ENCODE data around the gene MYLK.

The MYLK gene

DNA sequence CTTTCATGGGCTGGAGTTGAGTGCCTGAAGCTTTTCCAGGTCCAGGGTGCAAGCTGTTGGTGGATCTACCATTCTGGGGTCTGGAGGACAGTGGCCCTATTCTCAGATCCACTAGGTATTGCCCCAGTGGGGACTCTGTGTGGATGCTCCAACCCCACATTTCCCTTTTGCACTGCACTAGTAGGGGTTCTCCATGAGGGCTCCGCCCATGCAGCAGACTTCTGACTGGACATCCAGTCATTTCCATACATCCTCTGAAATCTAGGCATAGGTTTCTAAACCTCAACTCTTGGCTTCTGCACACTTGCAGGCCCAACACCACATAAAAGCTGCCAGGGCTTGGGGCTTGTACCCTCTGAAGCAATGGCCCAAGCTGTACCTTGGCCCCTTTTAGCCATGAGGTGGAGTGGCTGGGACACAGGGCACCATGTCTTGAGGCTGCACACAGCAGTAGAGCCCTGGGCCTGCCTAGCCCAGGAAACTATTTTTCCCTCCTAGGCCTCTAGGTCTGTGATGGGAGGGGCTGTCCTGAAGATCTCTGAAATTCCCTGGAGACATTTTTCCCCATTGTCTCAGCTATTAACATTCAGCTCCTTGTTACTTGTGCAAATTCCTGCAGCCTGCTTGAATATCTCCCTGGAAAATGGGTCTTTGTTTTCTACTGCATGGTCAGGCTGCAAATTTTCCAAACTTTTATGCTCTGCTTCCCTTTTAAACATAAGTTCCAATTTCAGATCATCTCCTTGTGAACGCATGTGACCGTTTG, 293.3 kb downstream of the MYLK start:
- TF ChIP-seq FOXP2 (optimal IDR thresholded peaks at IDR 0.05; ENCODE audit: borderline replicate concordance, extremely low read depth, extremely low read length, insufficient read depth) = no peak
- no peak for TF ChIP-seq SIN3A (IDR thresholded peaks at IDR 0.05; ENCODE audit: borderline replicate concordance, insufficient read depth, low read length)
- TF ChIP-seq TAF1 (IDR thresholded peaks at IDR 0.05; ENCODE audit: borderline replicate concordance, insufficient read depth, low read length) = no peak
- TF ChIP-seq POLR2AphosphoS5 (IDR thresholded peaks at IDR 0.05; ENCODE audit: low read depth, low read length) = no peak
- TF ChIP-seq, protein P1, sequence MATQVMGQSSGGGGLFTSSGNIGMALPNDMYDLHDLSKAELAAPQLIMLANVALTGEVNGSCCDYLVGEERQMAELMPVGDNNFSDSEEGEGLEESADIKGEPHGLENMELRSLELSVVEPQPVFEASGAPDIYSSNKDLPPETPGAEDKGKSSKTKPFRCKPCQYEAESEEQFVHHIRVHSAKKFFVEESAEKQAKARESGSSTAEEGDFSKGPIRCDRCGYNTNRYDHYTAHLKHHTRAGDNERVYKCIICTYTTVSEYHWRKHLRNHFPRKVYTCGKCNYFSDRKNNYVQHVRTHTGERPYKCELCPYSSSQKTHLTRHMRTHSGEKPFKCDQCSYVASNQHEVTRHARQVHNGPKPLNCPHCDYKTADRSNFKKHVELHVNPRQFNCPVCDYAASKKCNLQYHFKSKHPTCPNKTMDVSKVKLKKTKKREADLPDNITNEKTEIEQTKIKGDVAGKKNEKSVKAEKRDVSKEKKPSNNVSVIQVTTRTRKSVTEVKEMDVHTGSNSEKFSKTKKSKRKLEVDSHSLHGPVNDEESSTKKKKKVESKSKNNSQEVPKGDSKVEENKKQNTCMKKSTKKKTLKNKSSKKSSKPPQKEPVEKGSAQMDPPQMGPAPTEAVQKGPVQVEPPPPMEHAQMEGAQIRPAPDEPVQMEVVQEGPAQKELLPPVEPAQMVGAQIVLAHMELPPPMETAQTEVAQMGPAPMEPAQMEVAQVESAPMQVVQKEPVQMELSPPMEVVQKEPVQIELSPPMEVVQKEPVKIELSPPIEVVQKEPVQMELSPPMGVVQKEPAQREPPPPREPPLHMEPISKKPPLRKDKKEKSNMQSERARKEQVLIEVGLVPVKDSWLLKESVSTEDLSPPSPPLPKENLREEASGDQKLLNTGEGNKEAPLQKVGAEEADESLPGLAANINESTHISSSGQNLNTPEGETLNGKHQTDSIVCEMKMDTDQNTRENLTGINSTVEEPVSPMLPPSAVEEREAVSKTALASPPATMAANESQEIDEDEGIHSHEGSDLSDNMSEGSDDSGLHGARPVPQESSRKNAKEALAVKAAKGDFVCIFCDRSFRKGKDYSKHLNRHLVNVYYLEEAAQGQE (IDR thresholded peaks at IDR 0.05; ENCODE audit: insufficient read depth in 1 of 2, low read depth in 2 of 2, low read length in 2 of 2) = no peak

DNA sequence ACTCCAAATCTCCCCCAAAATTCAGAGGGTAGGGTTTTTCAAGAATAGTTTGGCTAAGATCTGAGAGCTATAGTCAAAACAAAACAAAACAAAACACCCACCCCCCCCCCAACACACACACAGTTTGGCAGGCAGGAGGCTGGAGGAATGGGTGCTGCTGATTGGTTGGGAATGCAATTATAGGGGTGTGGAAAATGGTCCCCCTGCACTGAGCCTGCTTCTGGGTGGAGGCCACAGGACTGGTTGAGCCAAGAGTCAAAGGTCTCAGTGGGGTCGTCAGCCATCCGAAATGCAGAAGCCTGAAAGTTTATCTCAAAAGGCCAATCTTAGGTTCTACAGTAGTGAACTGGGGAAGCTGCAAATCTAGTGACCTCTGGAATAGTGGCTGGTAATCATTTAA, 296.7 kb downstream of the MYLK start:
- TF ChIP-seq POLR2AphosphoS5 (IDR thresholded peaks at IDR 0.05; ENCODE audit: low read depth, low read length) (no peak), TAF1 (IDR thresholded peaks at IDR 0.05; ENCODE audit: borderline replicate concordance, insufficient read depth, low read length) (no peak), SIN3A (IDR thresholded peaks at IDR 0.05; ENCODE audit: borderline replicate concordance, insufficient read depth, low read length) (no peak), FOXP2 (optimal IDR thresholded peaks at IDR 0.05; ENCODE audit: borderline replicate concordance, extremely low read depth, extremely low read length, insufficient read depth) (no peak)
- TF ChIP-seq, protein P1 (IDR thresholded peaks at IDR 0.05; ENCODE audit: insufficient read depth in 1 of 2, low read depth in 2 of 2, low read length in 2 of 2) = no peak

DNA sequence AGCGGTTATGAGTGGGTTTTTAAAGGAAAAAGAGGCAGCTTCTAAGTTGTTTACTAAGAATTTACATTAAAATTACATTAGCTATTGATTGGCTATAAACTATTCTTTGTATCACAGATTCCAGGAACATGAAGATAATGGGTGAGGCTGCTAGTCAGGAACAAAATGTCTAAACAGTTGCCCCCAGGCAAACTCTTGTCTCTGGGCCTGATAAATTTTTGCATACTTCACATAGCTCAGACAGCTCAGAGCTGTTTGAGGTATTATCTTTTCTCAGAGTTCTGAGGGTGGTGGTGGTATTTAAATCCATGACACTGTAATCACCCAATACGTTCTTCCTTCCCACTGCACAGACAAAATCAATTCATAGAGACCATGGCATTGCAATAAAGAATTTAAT, 297.2 kb downstream of the MYLK start:
- TF ChIP-seq SIN3A (IDR thresholded peaks at IDR 0.05; ENCODE audit: borderline replicate concordance, insufficient read depth, low read length) (no peak), TAF1 (IDR thresholded peaks at IDR 0.05; ENCODE audit: borderline replicate concordance, insufficient read depth, low read length) (no peak), POLR2AphosphoS5 (IDR thresholded peaks at IDR 0.05; ENCODE audit: low read depth, low read length) (no peak), FOXP2 (optimal IDR thresholded peaks at IDR 0.05; ENCODE audit: borderline replicate concordance, extremely low read depth, extremely low read length, insufficient read depth) (no peak)
- TF ChIP-seq, protein P1 (IDR thresholded peaks at IDR 0.05; ENCODE audit: insufficient read depth in 1 of 2, low read depth in 2 of 2, low read length in 2 of 2) = no peak

DNA sequence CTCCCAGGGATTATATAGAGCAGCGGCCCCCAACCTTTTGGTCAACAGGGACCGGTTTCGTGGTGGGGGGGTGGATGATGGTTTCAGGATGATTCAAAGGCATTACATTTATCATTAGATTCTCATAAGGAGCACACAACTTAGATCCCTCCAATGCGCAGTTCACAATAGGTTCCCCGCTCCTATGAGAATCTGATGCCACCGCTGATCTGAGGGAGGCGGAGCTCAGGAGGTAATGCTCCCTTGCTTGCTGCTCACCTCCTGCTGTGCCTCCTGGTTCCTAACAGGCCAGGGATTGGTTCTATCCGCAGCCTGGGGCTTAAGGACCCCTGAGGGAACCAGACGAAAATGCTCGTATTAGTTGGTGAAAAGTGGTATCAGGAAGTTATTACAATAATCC, 298.0 kb downstream of the MYLK start:
- TF ChIP-seq FOXP2 (optimal IDR thresholded peaks at IDR 0.05; ENCODE audit: borderline replicate concordance, extremely low read depth, extremely low read length, insufficient read depth) (no peak), SIN3A (IDR thresholded peaks at IDR 0.05; ENCODE audit: borderline replicate concordance, insufficient read depth, low read length) (no peak), TAF1 (IDR thresholded peaks at IDR 0.05; ENCODE audit: borderline replicate concordance, insufficient read depth, low read length) (no peak), POLR2AphosphoS5 (IDR thresholded peaks at IDR 0.05; ENCODE audit: low read depth, low read length) (no peak)
- TF ChIP-seq, protein P1 (IDR thresholded peaks at IDR 0.05; ENCODE audit: insufficient read depth in 1 of 2, low read depth in 2 of 2, low read length in 2 of 2) = no peak

Data from PFSK-1 (cell line).